ENCODE results near the gene RNF130.

The RNF130 gene

DNA sequence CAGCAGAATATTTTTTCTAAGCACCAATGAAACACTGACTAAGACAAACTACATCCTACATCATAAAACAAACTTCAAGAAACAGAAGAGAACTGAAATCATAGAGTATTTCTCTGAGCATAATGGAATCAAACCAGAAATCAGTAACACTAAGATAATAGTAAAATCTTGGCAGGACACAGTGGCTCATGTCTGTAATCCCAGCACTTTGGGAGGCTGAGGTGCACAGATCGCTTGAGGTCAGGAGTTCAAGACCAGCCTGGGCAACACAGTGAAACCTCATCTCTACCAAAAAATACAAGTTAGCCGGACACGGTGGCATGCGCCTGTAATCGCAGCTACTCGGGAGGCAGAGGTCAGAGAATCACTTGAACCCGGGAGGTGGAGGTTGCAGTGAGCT, 63.1 kb downstream of the RNF130 start:
- no peak for DNase-seq (ENCODE audit: low read depth)
- TF ChIP-seq, protein P1, sequence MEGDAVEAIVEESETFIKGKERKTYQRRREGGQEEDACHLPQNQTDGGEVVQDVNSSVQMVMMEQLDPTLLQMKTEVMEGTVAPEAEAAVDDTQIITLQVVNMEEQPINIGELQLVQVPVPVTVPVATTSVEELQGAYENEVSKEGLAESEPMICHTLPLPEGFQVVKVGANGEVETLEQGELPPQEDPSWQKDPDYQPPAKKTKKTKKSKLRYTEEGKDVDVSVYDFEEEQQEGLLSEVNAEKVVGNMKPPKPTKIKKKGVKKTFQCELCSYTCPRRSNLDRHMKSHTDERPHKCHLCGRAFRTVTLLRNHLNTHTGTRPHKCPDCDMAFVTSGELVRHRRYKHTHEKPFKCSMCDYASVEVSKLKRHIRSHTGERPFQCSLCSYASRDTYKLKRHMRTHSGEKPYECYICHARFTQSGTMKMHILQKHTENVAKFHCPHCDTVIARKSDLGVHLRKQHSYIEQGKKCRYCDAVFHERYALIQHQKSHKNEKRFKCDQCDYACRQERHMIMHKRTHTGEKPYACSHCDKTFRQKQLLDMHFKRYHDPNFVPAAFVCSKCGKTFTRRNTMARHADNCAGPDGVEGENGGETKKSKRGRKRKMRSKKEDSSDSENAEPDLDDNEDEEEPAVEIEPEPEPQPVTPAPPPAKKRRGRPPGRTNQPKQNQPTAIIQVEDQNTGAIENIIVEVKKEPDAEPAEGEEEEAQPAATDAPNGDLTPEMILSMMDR (IDR thresholded peaks at IDR 0.05; ENCODE audit: low read length, missing control alignments): no peak
- H3K4me3 ChIP-seq (replicated peaks; ENCODE audit: low read depth, low read length): no peak overlapping the region

DNA sequence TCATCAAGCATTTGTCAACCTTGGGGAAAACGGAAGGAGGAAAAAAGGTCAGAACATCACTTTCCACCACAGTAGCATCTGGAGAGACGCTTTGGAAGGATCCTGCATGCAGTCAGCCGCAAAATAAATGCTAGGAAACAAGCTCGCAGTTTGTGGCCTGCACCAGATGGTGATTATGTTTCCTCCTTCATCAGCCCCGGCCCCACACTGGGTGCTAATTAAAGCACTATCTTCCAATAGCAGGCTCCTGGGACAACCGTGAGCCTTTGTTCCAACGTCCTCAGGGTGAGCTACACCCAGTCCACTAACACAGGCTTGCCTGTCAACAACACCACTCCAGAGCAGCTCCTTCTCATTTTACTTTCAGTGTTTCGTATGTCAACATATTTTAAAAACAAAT, 64.0 kb downstream of the RNF130 start:
- TF ChIP-seq, protein P1 (IDR thresholded peaks at IDR 0.05; ENCODE audit: low read length, missing control alignments): no peak
- DNase-seq (ENCODE audit: low read depth): no peak
- H3K4me3 ChIP-seq (replicated peaks; ENCODE audit: low read depth, low read length): no peak overlapping the region

DNA sequence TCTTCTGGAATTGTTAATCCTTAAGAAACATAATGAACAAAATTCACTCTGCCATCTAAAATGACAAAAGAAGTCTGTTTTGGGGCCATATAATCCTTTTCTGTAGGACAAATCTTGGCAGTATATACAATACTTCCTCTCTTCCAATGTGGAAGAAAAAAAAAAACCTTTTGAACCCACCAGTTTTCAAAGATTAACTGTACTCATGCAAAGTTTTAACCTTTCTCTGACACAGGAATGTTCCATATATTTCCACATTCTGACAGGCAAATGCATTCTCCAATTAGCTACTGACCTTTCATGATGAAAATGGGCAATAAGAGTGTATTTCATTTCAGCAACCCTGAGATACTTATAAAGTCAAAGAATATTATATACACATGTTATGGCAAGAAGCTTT, 65.4 kb downstream of the RNF130 start:
- TF ChIP-seq, protein P1 (IDR thresholded peaks at IDR 0.05; ENCODE audit: low read length, missing control alignments): no peak
- no peak for DNase-seq (ENCODE audit: low read depth)
- H3K4me3 ChIP-seq (replicated peaks; ENCODE audit: low read depth, low read length): no peak overlapping the region

DNA sequence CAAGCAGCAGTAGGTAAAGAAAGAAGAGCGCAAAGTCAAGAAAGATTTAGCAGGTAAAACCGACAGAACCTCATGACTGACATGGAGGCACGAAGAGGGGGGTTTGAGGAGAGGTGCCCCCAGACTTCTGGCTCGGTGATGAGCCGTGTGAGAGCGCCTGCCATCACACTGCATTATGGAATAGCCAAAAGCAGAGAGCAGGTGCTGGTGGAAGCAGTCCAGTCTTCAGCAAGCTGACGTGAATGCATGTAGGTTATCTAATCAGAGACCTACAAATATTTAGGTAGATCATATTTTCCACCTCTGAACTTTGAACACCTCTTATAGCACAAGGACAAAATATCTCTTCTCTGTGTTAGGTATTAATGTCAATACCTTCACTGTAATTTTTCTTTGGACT, 68.4 kb downstream of the RNF130 start:
- H3K4me3 ChIP-seq (replicated peaks; ENCODE audit: low read depth, low read length): no peak overlapping the region
- no peak for DNase-seq (ENCODE audit: low read depth)
- TF ChIP-seq, protein P1 (IDR thresholded peaks at IDR 0.05; ENCODE audit: low read length, missing control alignments): no peak

DNA sequence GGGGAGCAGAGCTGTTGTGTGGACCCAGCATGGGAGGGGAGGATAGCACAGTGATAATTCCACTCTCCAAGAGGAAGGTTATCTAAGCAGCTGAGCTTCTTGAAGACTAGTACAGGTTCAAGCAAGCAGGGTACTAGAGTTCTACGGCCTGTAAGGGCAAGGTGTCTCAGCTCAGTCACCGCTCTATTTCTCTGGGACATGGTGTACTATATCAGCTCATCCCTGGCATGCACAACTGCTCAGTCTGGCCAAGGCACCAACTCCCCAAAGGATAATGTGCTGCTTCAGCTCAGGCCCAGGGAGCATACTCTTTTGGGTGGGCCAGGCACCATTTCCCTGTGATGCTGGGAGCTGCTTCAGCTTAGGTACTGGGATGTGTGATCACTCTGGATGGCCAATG, 69.8 kb downstream of the RNF130 start:
- H3K4me3 ChIP-seq (replicated peaks; ENCODE audit: low read depth, low read length): no peak overlapping the region
- TF ChIP-seq, protein P1 (IDR thresholded peaks at IDR 0.05; ENCODE audit: low read length, missing control alignments): no peak
- no peak for DNase-seq (ENCODE audit: low read depth)

DNA sequence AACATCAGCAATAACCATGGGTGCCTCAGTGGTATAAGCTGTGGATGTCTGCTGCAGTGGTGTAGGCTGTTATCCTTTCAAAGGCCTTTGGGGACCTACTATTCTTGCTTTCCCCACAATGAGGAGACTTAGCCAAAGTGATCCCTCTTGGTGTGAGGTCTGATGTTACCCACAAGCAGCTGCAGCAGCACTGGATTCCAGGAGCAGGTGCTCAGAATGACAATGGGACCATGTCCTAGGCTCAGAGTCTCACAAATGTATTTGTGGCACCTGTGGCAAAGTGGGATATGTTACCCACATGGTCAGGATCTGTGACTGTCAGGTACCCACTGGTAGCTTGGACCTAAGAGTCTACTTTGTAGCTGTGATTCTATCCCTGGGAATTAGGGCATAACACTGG, 70.4 kb downstream of the RNF130 start:
- TF ChIP-seq, protein P1 (IDR thresholded peaks at IDR 0.05; ENCODE audit: low read length, missing control alignments): no peak
- no peak overlapping the region for H3K4me3 ChIP-seq (replicated peaks; ENCODE audit: low read depth, low read length)
- DNase-seq (ENCODE audit: low read depth): no peak

DNA sequence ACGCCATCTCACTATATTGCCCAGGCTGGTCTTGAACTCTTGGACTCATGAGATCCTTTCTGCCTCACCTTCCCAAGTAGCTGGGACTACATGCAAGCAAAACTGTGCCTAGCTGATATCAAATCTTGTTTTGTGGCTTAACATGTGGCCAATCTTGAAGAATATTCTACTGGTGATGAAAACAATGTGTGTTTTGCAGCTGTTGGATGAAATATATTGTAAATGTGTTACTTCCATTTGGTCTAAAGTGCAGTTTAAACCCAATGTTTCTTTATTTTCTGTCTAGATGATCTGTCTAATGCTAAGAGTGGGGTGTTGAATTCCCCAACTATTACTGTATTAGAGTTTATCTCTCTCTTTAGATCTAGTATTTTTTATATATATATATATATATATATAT, 73.1 kb downstream of the RNF130 start:
- DNase-seq (ENCODE audit: low read depth): no peak
- TF ChIP-seq, protein P1 (IDR thresholded peaks at IDR 0.05; ENCODE audit: low read length, missing control alignments): no peak
- no peak overlapping the region for H3K4me3 ChIP-seq (replicated peaks; ENCODE audit: low read depth, low read length)
